AG04449 (cell line): Measurements from ENCODE around the gene CYBC1.

Source experiments
- CTCF ChIA-PET: fragments of 350-600 bp; formaldehyde crosslinking; extraction: SDS; loops from one replicate; lab custom pipeline; 2021; ENCODE audit warnings: antibody characterized with exemption; lab: Yijun Ruan, JAX
- POLR2A ChIA-PET: fragments of 400-600, 350-600 bp; formaldehyde crosslinking; extraction: SDS; loops from one replicate; lab custom pipeline; 2020; ENCODE audit warnings: antibody characterized with exemption, inconsistent platforms; lab: Yijun Ruan, JAX
- DNase-seq: peaks from one replicate; pipeline ENCODE4 v3.0.0-alpha.2; 2010; ENCODE audit warnings: low read depth, low spot score
- H3K4me3 ChIP-seq: 2 replicates; pipeline ENCODE4 v1.5.1; 2011; ENCODE audit warnings: low read depth, mild to moderate bottlenecking, control low read depth, low read length
- CTCF ChIP-seq: IDR thresholded peaks from one replicate; pipeline ENCODE4 v1.5.1; 2011; ENCODE audit warnings: mild to moderate bottlenecking, moderate library complexity, low read length, control low read depth, inconsistent platforms; ENCODE audit not compliant: insufficient read depth; ENCODE audit errors: missing control alignments

The CYBC1 gene

GRCh38 chr17:82483836-82484235, 33.3 kb upstream of the CYBC1 start:
- no peak for TF ChIP-seq CTCF
- no peak for DNase-seq
- ChIA-PET POLR2A (no interaction called here), CTCF (no interaction called here)
- H3K4me3 ChIP-seq = no peak overlapping the region

GRCh38 chr17:82483204-82483660, 32.7 kb upstream of the CYBC1 start:
- no peak overlapping the region for H3K4me3 ChIP-seq
- CTCF ChIA-PET = interaction anchor here (0.7 kb wide), 1 partner anchor 11 kb away, joined by 3 read pairs; no protein-coding TSS in a partner anchor
- POLR2A ChIA-PET = no interaction called here
- DNase-seq = no peak
- no peak for TF ChIP-seq CTCF

DNA sequence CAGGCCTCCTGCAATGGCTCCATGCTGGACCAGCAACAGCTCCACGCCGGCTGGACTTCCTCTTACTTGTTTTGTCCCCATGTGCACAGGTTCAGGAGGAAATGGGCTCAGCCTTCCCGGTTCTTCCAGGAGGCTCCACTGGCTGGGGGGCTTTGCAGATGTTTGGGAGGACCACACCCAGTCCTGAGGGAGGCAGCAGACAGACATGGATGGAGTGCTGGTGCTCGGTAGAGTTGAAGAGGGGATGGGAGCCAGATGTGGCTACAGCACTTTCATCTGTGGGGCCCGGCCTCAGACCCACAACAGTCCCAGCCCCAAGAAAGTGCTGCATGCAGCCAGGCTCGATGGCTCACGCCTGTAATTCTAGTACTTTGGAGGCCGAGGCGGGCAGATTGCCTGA, 29.8 kb upstream of the CYBC1 start:
- POLR2A ChIA-PET = no interaction called here
- CTCF ChIA-PET = interaction anchor here (0.6 to 1.4 kb wide), 4 partner anchors 14 to 71 kb away, joined by 3 to 5 read pairs (median 3); no protein-coding TSS in a partner anchor

GRCh38 chr17:82479602-82480001, 29.1 kb upstream of the CYBC1 start:
- H3K4me3 ChIP-seq = no peak overlapping the region
- POLR2A ChIA-PET = no interaction called here
- no peak for TF ChIP-seq CTCF
- DNase-seq = no peak
- CTCF ChIA-PET = interaction anchor here (0.6 to 1.5 kb wide), 4 partner anchors 8 to 72 kb away, joined by 3 to 5 read pairs (median 4); no protein-coding TSS in a partner anchor

More for the DNA sequence above, 29.8 kb upstream of the CYBC1 start:
- no peak overlapping the region for H3K4me3 ChIP-seq
- DNase-seq = no peak
- no peak for TF ChIP-seq CTCF

DNA sequence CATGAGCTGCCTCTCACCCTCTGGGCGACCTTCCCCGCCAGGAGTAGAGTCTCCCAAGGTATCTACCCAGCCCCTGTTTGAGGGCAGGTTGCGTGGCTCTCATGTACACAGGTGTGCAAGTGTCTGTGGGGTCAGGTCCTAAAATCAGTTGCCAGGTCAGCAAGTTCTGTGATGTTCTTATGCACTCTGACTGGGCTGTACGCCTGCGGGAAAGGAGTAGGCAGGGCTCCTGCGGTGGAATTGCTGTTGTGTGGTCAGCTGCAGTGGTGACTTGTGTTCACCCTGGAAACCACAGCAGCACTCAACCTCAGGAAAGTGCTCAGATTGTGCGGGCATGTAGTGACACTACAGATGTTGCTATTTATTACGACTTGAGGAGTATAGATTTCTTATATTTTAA, 27.4 kb upstream of the CYBC1 start:
- no peak for DNase-seq
- ChIA-PET POLR2A (no interaction called here), CTCF (interaction anchor here (0.5 to 1.5 kb wide), 3 partner anchors 10 to 69 kb away, joined by 3 to 5 read pairs (median 3); no protein-coding TSS in a partner anchor)
- no peak overlapping the region for H3K4me3 ChIP-seq
- no peak for TF ChIP-seq CTCF

GRCh38 chr17:82475458-82475857, 24.9 kb upstream of the CYBC1 start:
- ChIA-PET POLR2A (interaction anchor here (2.1 kb wide), 1 partner anchor 17 kb away, joined by 4 read pairs; the partner anchor contains the start of gene NARF), CTCF (interaction anchor here (1.8 kb wide), 1 partner anchor 19 kb away, joined by 4 read pairs; no protein-coding TSS in a partner anchor)
- DNase-seq = no peak
- TF ChIP-seq CTCF = no peak
- H3K4me3 ChIP-seq = no peak overlapping the region
